ENCODE results near the gene ARHGEF16. TPM values are rescaled to one million over a fixed set of nuclear protein-coding genes. Genes with fewer than 3 reads are reported as not detected.

Gene ARHGEF16
- total RNA-seq, 1 experiment from 2014 or later = 17.2 TPM

DNA sequence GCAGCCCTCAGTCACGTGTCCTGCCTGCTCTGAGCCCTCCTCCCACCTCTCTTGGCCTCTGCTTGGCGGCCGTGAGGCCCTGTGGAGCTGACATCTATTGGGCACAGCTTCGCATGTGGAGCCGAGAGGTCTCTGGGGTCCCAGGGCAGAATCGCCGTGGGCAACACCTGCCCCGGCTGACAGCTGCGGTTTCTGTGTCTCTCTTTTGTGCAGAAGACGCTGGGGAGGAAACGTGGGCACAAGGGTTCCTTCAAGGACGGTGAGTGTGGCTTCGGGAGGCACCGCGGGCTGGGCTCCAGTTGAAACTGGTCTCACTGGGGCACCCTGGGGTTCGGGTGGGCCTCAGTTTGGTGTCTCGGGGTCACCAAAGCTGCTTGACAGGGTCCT, 11.5 kb downstream of the ARHGEF16 start:
- peak overlapping the region; percentile 89 for H3K27ac Mint-ChIP-seq

GRCh38 chr1:3466366-3467075, 12.1 kb downstream of the ARHGEF16 start:
- ATAC-seq (no peak), DNase-seq (ENCODE audit: low spot score) (peak; percentile 7)
- Mint-ChIP-seq H3K27me3 (ENCODE audit: low read depth) (no peaks in the 10 kb centered on the region), H3K36me3 (no peaks in the 10 kb centered on the region), H3K4me1 (peaks cover 10% of the 10 kb centered on the region), H3K9me3 (no peaks in the 10 kb centered on the region), H3K27ac (peak overlapping the region; percentile 32; the same call in 1 of the 2 replicates), H3K4me3 (no peak overlapping the region)
- TF ChIP-seq ZNF232 (CRISPR knock-in tag; IDR thresholded peaks at IDR 0.05) (no peak), CREM (CRISPR knock-in tag; IDR thresholded peaks at IDR 0.05) (no peak), GABPB1 (CRISPR knock-in tag; IDR thresholded peaks at IDR 0.05) (no peak), ZNF396 (CRISPR knock-in tag; IDR thresholded peaks at IDR 0.05; ENCODE audit: borderline replicate concordance) (no peak), ZNF512 (CRISPR knock-in tag; IDR thresholded peaks at IDR 0.05; ENCODE audit: borderline replicate concordance) (no peak)
- TF ChIP-seq, protein P1, sequence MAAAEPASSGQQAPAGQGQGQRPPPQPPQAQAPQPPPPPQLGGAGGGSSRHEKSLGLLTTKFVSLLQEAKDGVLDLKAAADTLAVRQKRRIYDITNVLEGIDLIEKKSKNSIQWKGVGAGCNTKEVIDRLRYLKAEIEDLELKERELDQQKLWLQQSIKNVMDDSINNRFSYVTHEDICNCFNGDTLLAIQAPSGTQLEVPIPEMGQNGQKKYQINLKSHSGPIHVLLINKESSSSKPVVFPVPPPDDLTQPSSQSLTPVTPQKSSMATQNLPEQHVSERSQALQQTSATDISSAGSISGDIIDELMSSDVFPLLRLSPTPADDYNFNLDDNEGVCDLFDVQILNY (CRISPR knock-in tag; IDR thresholded peaks at IDR 0.05) = no peak
- ChIA-PET CTCF (interaction anchor here (2.6 to 6.7 kb wide), 2 partner anchors 13 to 24 kb away, joined by 12 to 41 read pairs; no protein-coding TSS in a partner anchor), POLR2A (no interaction called here)

More for the DNA sequence above, 11.5 kb downstream of the ARHGEF16 start:
- CTCF ChIA-PET = interaction anchor here (0.7 to 6.7 kb wide), 3 partner anchors 13 to 41 kb away, joined by 6 to 41 read pairs (median 12); no protein-coding TSS in a partner anchor
- Mint-ChIP-seq H3K27me3 (ENCODE audit: low read depth) (no peaks in the 10 kb centered on the region), H3K4me1 (peaks cover 8% of the 10 kb centered on the region), H3K4me3 (no peak overlapping the region), H3K9me3 (no peaks in the 10 kb centered on the region), H3K36me3 (no peaks in the 10 kb centered on the region)
- ATAC-seq (no peak), DNase-seq (ENCODE audit: low spot score) (peak; percentile 8)
- POLR2A ChIA-PET = no interaction called here
- TF ChIP-seq NR2C2 (CRISPR knock-in tag; IDR thresholded peaks at IDR 0.05) (no peak), ZBTB21 (CRISPR knock-in tag; IDR thresholded peaks at IDR 0.05; ENCODE audit: borderline replicate concordance) (no peak), ZNF219 (CRISPR knock-in tag; IDR thresholded peaks at IDR 0.05; ENCODE audit: borderline replicate concordance) (no peak), ZNF121 (CRISPR knock-in tag; IDR thresholded peaks at IDR 0.05) (no peak), ZSCAN18 (CRISPR knock-in tag; IDR thresholded peaks at IDR 0.05) (no peak), NFE2L1 (CRISPR knock-in tag; IDR thresholded peaks at IDR 0.05) (no peak), JAZF1 (CRISPR knock-in tag; IDR thresholded peaks at IDR 0.05) (no peak), MXD4 (CRISPR knock-in tag; IDR thresholded peaks at IDR 0.05; ENCODE audit: borderline replicate concordance) (no peak)

DNA sequence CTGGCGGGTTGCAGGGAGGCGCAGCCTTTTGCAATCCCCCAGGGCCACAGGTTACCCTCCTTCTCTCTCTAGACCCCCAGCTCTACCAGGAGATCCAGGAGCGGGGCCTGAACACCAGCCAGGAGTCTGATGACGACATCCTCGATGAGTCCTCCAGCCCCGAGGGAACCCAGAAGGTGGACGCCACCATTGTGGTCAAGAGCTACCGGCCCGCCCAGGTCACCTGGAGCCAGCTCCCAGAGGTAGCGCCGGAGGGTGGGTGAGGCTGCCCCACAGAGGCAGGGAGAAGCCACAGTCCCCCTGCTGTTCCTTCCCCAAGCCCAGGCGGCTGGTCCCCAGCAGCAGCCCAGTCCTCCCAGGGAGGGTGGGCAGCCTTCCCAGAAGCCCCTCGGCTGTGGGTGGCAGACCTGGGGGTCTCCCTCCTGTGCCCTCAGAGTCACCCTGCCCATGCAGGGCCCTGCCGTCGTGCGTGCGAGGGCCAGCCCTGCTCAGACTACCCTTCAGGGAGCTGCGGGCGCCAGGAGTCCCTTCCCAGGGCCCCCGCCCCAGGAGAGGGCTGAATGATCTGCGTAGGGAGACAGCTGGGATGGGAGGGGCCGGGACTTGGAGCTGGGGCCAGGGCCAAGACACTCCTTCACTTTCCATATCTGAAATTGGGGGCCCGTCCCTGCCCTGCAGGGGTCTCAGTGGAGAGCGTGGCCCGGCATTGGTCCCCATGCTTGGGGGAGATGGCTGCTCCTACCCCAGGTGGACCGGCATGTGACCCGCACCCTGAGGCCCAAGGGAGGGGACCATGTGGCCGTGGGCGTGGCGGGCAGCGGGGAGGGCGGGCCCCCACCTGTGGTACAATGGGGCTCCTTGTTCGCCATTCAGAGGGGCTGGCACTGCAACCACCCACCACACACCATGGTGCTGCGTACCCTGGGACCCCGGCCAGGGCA, 12.9 kb downstream of the ARHGEF16 start:
- Mint-ChIP-seq H3K4me3 (no peak overlapping the region), H3K4me1 (peaks cover 17% of the 10 kb centered on the region), H3K27ac (no peak overlapping the region), H3K9me3 (no peaks in the 10 kb centered on the region), H3K36me3 (no peaks in the 10 kb centered on the region), H3K27me3 (ENCODE audit: low read depth) (no peaks in the 10 kb centered on the region)
- ATAC-seq (no peak), DNase-seq (ENCODE audit: low spot score) (peak; percentile 7)
- ChIA-PET CTCF (interaction anchor here (0.6 to 6.7 kb wide), 4 partner anchors 14 to 98 kb away, joined by 3 to 41 read pairs (median 8); no protein-coding TSS in a partner anchor), POLR2A (no interaction called here)
- TF ChIP-seq, protein P2, sequence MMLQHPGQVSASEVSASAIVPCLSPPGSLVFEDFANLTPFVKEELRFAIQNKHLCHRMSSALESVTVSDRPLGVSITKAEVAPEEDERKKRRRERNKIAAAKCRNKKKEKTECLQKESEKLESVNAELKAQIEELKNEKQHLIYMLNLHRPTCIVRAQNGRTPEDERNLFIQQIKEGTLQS (CRISPR knock-in tag; conservative IDR thresholded peaks at IDR 0.05) = no peak
- TF ChIP-seq, protein P3, sequence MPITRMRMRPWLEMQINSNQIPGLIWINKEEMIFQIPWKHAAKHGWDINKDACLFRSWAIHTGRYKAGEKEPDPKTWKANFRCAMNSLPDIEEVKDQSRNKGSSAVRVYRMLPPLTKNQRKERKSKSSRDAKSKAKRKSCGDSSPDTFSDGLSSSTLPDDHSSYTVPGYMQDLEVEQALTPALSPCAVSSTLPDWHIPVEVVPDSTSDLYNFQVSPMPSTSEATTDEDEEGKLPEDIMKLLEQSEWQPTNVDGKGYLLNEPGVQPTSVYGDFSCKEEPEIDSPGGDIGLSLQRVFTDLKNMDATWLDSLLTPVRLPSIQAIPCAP (CRISPR knock-in tag; IDR thresholded peaks at IDR 0.05) = no peak
- no peak for TF ChIP-seq TEAD4 (CRISPR knock-in tag; IDR thresholded peaks at IDR 0.05)
- TF ChIP-seq NFYB (CRISPR knock-in tag; conservative IDR thresholded peaks at IDR 0.05; ENCODE audit: low read depth) = no peak
- no peak for TF ChIP-seq STAT6 (CRISPR knock-in tag; conservative IDR thresholded peaks at IDR 0.05; ENCODE audit: low read depth)
- no peak for TF ChIP-seq ZNF396 (CRISPR knock-in tag; IDR thresholded peaks at IDR 0.05; ENCODE audit: borderline replicate concordance)
- TF ChIP-seq MXD4 (CRISPR knock-in tag; IDR thresholded peaks at IDR 0.05; ENCODE audit: borderline replicate concordance) = no peak
- no peak for TF ChIP-seq ETV6 (CRISPR knock-in tag; IDR thresholded peaks at IDR 0.05)
- no peak for TF ChIP-seq NR3C1 (CRISPR knock-in tag; conservative IDR thresholded peaks at IDR 0.05; ENCODE audit: low read depth)

All from WTC11 (cell line).